NCI-H1417 treated with DMSO at 0.1 percent for 48 hours (cell line): ENCODE results near the gene PCNX2.

ENCODE experiments used
- DNase-seq: peaks from one replicate; lab custom pipeline; 2025; lab: John Stamatoyannopoulos, UW

PCNX2 gene

GRCh38 chr1:233256789-233257188, 38.7 kb downstream of the PCNX2 start:
- DNase-seq: no peak

- DNase-seq: no peak
Measured at GRCh38 chr1:233256191-233256590, 39.3 kb downstream of the PCNX2 start.

- no peak for DNase-seq
Measured at GRCh38 chr1:233255145-233255544, 40.4 kb downstream of the PCNX2 start.

- DNase-seq: no peak
Measured at GRCh38 chr1:233253832-233254331, 41.6 kb downstream of the PCNX2 start.

GRCh38 chr1:233253231-233253831, 42.2 kb downstream of the PCNX2 start:
- DNase-seq: no peak

GRCh38 chr1:233252441-233252840, 43.1 kb downstream of the PCNX2 start:
- no peak for DNase-seq

- DNase-seq: no peak
Measured at GRCh38 chr1:233251201-233251720, 44.3 kb downstream of the PCNX2 start.

GRCh38 chr1:233248014-233248413, 47.5 kb downstream of the PCNX2 start:
- no peak for DNase-seq

GRCh38 chr1:233246965-233247364, 48.6 kb downstream of the PCNX2 start:
- DNase-seq: no peak

- no peak for DNase-seq
Measured at GRCh38 chr1:233245191-233245765, 50.2 kb downstream of the PCNX2 start.

- DNase-seq: no peak
Measured at GRCh38 chr1:233244183-233244582, 51.3 kb downstream of the PCNX2 start.

GRCh38 chr1:233242827-233243483, 52.6 kb downstream of the PCNX2 start:
- no peak for DNase-seq

- no peak for DNase-seq
Measured at GRCh38 chr1:233241759-233242158, 53.8 kb downstream of the PCNX2 start.

- no peak for DNase-seq
Measured at GRCh38 chr1:233240829-233241682, 54.5 kb downstream of the PCNX2 start.

GRCh38 chr1:233240371-233240770, 55.2 kb downstream of the PCNX2 start:
- no peak for DNase-seq

GRCh38 chr1:233238884-233239431, 56.6 kb downstream of the PCNX2 start:
- no peak for DNase-seq

GRCh38 chr1:233237647-233238046, 57.9 kb downstream of the PCNX2 start:
- no peak for DNase-seq

GRCh38 chr1:233233508-233234040, 62.0 kb downstream of the PCNX2 start:
- DNase-seq: no peak

GRCh38 chr1:233230011-233230410, 65.5 kb downstream of the PCNX2 start:
- no peak for DNase-seq

GRCh38 chr1:233229288-233229687, 66.2 kb downstream of the PCNX2 start:
- no peak for DNase-seq

GRCh38 chr1:233227930-233228465, 67.5 kb downstream of the PCNX2 start:
- DNase-seq: no peak
